Lung (tissue), 12 donors: Measurements from ENCODE around the gene ZNF599. TPM values are rescaled to one million over a fixed set of nuclear protein-coding genes. Genes with fewer than 3 reads are reported as not detected.

Source experiments
- ATAC-seq: fragments of 200-7000 bp; cut with Tn5 transposase; one replicate; pipeline ENCODE4 v1.9.1; 2020; ENCODE audit warnings: moderate number of reproducible peaks; ENCODE audit not compliant: insufficient read depth, low FRiP score
- DNase-seq, 3 donors: peaks; one replicate each; pipeline ENCODE4 v3.0.0-alpha.2; 2013 to 2017
- H3K27ac ChIP-seq, 2 donors: one replicate each; pipeline ENCODE4 v1.5.1; 2013; ENCODE audit warnings: mild to moderate bottlenecking in 2 of 2, moderate library complexity in 2 of 2, control low read depth in 1 of 2, inconsistent platforms in 1 of 2, low read depth in 1 of 2, low read length in 1 of 2
- H3K27me3 ChIP-seq, 3 donors: one replicate each; pipeline ENCODE4 v1.5.1; 2013; ENCODE audit warnings: low read length in 2 of 3; ENCODE audit not compliant: control insufficient read depth in 3 of 3, insufficient read depth in 3 of 3
- H3K36me3 ChIP-seq, 4 donors: one replicate each; pipeline ENCODE4 v1.5.1; 2013; ENCODE audit warnings: low read length in 4 of 4, mild to moderate bottlenecking in 1 of 4, moderate library complexity in 1 of 4; ENCODE audit not compliant: control insufficient read depth in 4 of 4, insufficient read depth in 4 of 4
- H3K4me1 ChIP-seq, 5 donors: one replicate each; pipeline ENCODE4 v1.5.1; 2013; ENCODE audit warnings: low read length in 5 of 5, mild to moderate bottlenecking in 2 of 5, moderate library complexity in 1 of 5; ENCODE audit not compliant: control insufficient read depth in 5 of 5, insufficient read depth in 5 of 5
- H3K4me3 ChIP-seq: one replicate; pipeline ENCODE4 v1.5.1; 2013; ENCODE audit warnings: mild to moderate bottlenecking, control low read depth, moderate library complexity
- H3K9ac ChIP-seq, 2 donors: one replicate each; pipeline ENCODE4 v1.5.1; 2013; ENCODE audit warnings: low read length in 2 of 2, control low read depth in 1 of 2; ENCODE audit not compliant: insufficient read depth in 1 of 2
- H3K9me3 ChIP-seq, 4 donors: one replicate each; pipeline ENCODE4 v1.5.1; 2013; ENCODE audit warnings: low read length in 3 of 4, mild to moderate bottlenecking in 1 of 4, moderate library complexity in 1 of 4; ENCODE audit not compliant: control insufficient read depth in 4 of 4, insufficient read depth in 3 of 4
- WGBS, 2 donors: extraction: QIAGEN DNeasy Blood & Tissue Kit; methylation state at CpG; one replicate each; pipeline ENCODE4 v1.1.7; 2013; 5-methylcytosine and 5-hydroxymethylcytosine counted together
- polyA plus RNA-seq, 2 donors: library from polyadenylated mRNA; stranded (reverse); fragments of 200-250 nt; gene quantifications; one replicate each; pipeline ENCODE4 v1.2.1, GENCODE V29; 2013
- total RNA-seq, 2 donors: library from RNA; depleted of rRNA in 1 of 2; stranded (reverse); fragments of >200 nt in 1 of 2; gene quantifications; one replicate each; pipeline ENCODE4 v1.2.1, GENCODE V29; 2014 to 2021
- TF ChIP-seq, protein P1 (sequence below): IDR thresholded peaks from 2 replicates; pipeline ENCODE4 v1.5.1; 2012; ENCODE audit warnings: mild to moderate bottlenecking; ENCODE audit errors: control extremely low read depth, extremely low read depth
- donor health status: control.
- donor health status: control.
- donor health status: Bipolar disorder and iron deficiency.
- donor health status: healthy.
- donor health status: DM: yes; HTN: yes; CAD: no.

Gene ZNF599
- total and polyA plus RNA-seq, 4 donors, result 3.6 to 11.2 (median 6.6) TPM

DNA sequence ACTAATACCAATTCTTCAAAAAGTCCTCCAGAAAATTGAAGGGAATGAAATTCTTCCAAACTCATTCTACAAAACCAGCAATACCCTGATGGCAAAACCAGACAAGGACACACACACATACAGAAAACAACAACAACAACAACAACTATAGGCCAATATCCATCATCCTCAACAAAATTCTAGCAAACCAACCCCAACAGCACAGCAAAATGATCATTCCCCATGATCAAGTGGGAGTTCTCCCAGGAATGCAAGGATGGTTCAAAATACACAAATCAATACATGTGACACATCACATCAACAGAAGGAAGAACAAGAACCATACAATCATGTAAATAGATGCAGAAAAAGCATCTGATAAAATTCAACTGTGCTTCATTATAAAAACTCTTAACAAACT is 57.7 kb downstream of the ZNF599 start:
- ATAC-seq (no peak), DNase-seq (no peak)
- TF ChIP-seq, protein P1, sequence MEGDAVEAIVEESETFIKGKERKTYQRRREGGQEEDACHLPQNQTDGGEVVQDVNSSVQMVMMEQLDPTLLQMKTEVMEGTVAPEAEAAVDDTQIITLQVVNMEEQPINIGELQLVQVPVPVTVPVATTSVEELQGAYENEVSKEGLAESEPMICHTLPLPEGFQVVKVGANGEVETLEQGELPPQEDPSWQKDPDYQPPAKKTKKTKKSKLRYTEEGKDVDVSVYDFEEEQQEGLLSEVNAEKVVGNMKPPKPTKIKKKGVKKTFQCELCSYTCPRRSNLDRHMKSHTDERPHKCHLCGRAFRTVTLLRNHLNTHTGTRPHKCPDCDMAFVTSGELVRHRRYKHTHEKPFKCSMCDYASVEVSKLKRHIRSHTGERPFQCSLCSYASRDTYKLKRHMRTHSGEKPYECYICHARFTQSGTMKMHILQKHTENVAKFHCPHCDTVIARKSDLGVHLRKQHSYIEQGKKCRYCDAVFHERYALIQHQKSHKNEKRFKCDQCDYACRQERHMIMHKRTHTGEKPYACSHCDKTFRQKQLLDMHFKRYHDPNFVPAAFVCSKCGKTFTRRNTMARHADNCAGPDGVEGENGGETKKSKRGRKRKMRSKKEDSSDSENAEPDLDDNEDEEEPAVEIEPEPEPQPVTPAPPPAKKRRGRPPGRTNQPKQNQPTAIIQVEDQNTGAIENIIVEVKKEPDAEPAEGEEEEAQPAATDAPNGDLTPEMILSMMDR, result no peak
- Histone ChIP-seq H3K9ac (no peak overlapping the region), H3K4me1 (no peaks in the 10 kb centered on the region), H3K27me3 (no peaks in the 10 kb centered on the region), H3K27ac (no peak overlapping the region), H3K4me3 (no peak overlapping the region), H3K36me3 (no peaks in the 10 kb centered on the region), H3K9me3 (peaks cover 1 to 3% (median 3%) of the 10 kb centered on the region in 4 donors)

DNA sequence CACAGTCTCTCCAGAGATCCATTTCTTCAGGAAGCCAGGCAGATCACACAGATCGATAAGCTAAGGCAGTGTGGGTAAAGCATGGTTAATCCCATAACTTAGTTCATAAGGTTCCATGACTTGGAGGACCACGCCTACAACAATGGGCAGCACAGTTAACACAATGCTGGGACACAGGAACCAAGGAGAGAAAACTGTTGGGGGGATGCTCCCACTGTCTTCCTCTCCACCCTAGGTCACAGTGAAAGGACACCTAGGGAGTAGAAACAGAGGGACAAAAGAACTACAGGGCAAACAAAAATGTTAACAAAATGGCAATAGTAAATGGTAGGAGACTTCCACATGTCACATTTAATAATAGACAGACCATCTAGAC is 59.8 kb downstream of the ZNF599 start:
- Histone ChIP-seq H3K9me3 (peaks cover 1 to 3% (median 3%) of the 10 kb centered on the region in 4 donors), H3K27ac (no peak overlapping the region), H3K27me3 (no peaks in the 10 kb centered on the region), H3K36me3 (no peaks in the 10 kb centered on the region), H3K4me1 (no peaks in the 10 kb centered on the region), H3K4me3 (no peak overlapping the region), H3K9ac (no peak overlapping the region)
- TF ChIP-seq, protein P1, result no peak
- no peak for ATAC-seq
- 86 to 88% methylated on average over 2 of the region's 2 CpGs for WGBS, 2 donors
- DNase-seq, result no peak

DNA sequence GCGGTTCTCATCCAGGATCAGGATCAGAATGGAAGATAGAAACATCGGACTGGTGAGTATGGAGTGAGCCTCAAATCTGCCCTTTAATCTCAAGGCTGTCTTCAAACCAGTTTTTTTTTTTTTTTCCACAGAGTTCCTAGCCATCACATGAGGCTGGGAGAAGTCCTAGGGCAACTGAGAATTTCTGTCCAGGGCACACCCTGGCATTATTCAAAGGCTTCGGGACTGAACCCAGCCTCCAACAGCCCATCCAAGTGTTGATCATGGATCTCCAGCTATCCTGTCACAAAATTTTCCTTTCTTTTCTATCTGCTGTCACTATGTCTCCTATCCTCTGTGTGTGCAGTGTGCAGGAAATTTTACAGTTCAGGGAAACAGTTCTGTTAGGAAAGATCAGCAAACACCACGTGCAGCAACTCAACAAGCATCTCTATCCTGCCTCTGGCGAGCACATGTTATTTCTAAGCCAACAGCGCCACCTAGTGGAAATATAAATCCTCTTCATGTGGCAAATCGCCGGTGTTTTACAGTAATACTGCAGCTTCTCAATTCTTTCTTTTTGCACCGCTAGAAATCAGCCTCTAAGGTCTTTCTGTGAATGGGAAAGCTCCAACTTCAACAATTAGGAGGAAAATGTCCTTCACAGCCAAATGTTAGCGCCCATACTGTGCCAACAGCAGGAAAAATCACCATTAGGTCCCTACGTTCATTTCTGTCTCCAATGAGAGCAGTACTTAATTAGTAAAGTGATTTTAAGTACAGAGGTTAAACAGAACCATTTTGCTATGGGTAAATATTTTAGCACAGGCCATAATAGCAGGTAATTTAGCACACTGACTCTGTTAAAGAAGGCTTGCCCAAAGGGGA is 60.4 kb downstream of the ZNF599 start:
- H3K9me3 ChIP-seq, result peaks cover 1 to 3% (median 3%) of the 10 kb centered on the region in 4 donors
- H3K36me3 ChIP-seq, result no peaks in the 10 kb centered on the region
- WGBS, 2 donors, result 38% methylated on average over 11 of the region's 11 CpGs
- no peaks in the 10 kb centered on the region for H3K4me1 ChIP-seq
- no peak overlapping the region for H3K4me3 ChIP-seq
- no peak overlapping the region for H3K27ac ChIP-seq
- DNase-seq (peak; percentile 46 to 88 (median 74)), ATAC-seq (no peak)
- no peaks in the 10 kb centered on the region for H3K27me3 ChIP-seq
- TF ChIP-seq, protein P1, result peak; percentile 77
- no peak overlapping the region for H3K9ac ChIP-seq
